Activated T-helper 1 cell treated with anti-CD3 and anti-CD28 coated beads, Interleukin-12 subunit alpha, Interleukin-12 subunit beta, Interleukin-2, Interleukin-4 antibody, amounts not matched to agents 30 ng/mL and 10 ng/mL and 1 ng/mL, durations not matched to agents 14 hours and 24 hours and 36 hours (primary cell): Measurements from ENCODE around the gene NPHP4. TPM values are rescaled to one million over a fixed set of nuclear protein-coding genes. Genes with fewer than 3 reads are reported as not detected.

ENCODE experiments used
- DNase-seq: peaks from one replicate; pipeline ENCODE4 v3.0.0; 2021; ENCODE audit warnings: low spot score
- H3K27ac Mint-ChIP-seq: one replicate; pipeline ENCODE4 v1.8.0; 2021; ENCODE audit warnings: mild to moderate bottlenecking, mixed read lengths
- H3K27me3 Mint-ChIP-seq: one replicate; pipeline ENCODE4 v1.8.0; 2022; ENCODE audit warnings: mild to moderate bottlenecking, moderate library complexity, mixed read lengths; ENCODE audit not compliant: insufficient read depth
- H3K36me3 Mint-ChIP-seq: one replicate; pipeline ENCODE4 v1.8.0; 2021; ENCODE audit warnings: low read depth, mixed read lengths
- H3K4me1 Mint-ChIP-seq: one replicate; pipeline ENCODE4 v1.8.0; 2021; ENCODE audit warnings: low read depth, mixed read lengths
- H3K4me3 Mint-ChIP-seq: one replicate; pipeline ENCODE4 v1.8.0; 2021; ENCODE audit warnings: mild to moderate bottlenecking, moderate library complexity, mixed read lengths
- H3K9me3 Mint-ChIP-seq: one replicate; pipeline ENCODE4 v1.8.0; 2021; ENCODE audit warnings: mixed read lengths
- intact Hi-C: fragments of 100-400 bp; cut with micrococcal nuclease; formaldehyde crosslinking; loops from one replicate; pipeline ENCODE4 v1.15.1; 2024
- total RNA-seq: library from RNA; stranded (reverse); gene quantifications from 2 replicates; pipeline ENCODE4 v1.2.3, GENCODE V29; 2022

Gene NPHP4
- total RNA-seq, 1 donor from 2014 or later, result 18.3 TPM

DNA sequence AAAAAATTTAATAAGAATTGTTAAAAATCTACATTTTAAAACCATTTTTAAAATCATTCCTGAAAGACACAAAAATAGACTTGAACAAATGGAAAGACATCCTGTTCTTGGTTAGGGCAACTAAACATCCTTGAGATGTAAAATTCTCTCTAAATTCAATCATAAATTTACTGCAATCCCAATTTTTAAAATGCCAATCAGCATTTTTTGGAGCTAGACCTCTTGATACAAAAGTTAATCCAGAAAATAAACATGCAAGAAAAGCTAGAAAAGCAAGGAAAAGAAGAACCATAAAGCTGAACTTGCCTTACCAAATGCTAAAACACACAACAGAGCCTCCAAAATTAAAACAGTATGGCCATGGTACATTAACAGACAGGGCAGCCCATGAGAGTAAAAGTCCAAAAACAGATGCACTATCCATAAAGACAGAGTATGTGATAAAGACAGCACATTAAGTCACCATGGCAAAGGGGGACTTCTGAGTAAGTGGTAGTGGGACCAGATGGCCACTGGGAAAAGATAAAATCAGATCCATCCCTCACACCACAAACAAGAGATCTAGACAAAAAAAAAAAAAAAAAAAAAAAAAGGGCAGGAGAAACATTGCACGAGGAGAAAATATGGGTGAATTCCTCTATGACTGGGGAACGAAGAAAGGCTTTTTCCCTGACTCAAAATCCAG is 51.4 kb downstream of the NPHP4 start:
- Mint-ChIP-seq H3K9me3 (no peaks in the 10 kb centered on the region), H3K27me3 (no peaks in the 10 kb centered on the region), H3K36me3 (peaks cover 1% of the 10 kb centered on the region), H3K4me3 (no peak overlapping the region), H3K27ac (no peak overlapping the region), H3K4me1 (no peaks in the 10 kb centered on the region)
- intact Hi-C loops, result no loop called here
- DNase-seq, result no peak

DNA sequence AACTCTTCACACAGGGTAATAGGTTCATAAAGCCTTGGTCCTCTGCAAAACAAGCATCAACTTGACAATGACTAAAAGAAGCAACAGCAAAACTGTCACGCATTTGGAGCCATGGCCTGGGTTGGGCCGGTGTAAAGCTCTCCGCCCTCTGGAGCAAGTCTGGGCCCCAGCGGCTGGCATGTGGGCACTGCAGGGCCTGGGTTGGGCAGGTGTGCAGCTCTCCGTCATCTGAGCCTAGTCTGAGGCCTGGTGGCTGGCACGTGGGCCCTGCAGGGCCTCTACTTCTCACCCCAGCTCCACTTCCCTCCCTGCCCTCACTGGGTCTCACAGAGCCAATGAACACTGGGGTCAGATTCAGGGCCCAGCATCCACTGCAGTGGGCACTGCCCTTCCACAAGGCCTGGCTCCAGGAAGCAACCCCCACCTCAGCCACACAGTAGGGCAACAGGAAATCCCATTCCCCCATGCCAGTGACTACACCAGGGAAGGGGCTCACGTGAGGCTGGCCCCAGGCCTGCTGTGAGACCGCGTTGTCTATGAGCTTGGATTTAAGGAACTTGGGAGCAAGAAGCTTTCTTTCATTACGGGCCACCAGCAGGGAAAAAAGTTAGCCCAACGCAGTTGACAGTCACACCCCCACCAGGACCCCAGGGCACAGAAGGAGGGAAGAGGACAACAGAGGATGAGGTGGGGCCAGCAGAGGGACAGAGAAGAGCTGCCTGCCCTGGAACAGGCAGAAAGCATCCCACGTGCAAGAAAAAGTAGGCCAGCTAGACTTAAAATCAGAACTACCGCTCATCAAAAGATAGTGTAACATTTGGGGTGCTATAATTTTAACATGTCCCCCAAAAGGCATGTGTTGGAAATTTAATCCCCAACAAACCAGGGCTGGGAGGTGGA is 52.7 kb downstream of the NPHP4 start:
- Mint-ChIP-seq H3K27me3 (no peaks in the 10 kb centered on the region), H3K9me3 (no peaks in the 10 kb centered on the region), H3K27ac (no peak overlapping the region), H3K4me3 (no peak overlapping the region), H3K4me1 (no peaks in the 10 kb centered on the region), H3K36me3 (peaks cover 1% of the 10 kb centered on the region)
- intact Hi-C loops, result no loop called here
- no peak for DNase-seq

DNA sequence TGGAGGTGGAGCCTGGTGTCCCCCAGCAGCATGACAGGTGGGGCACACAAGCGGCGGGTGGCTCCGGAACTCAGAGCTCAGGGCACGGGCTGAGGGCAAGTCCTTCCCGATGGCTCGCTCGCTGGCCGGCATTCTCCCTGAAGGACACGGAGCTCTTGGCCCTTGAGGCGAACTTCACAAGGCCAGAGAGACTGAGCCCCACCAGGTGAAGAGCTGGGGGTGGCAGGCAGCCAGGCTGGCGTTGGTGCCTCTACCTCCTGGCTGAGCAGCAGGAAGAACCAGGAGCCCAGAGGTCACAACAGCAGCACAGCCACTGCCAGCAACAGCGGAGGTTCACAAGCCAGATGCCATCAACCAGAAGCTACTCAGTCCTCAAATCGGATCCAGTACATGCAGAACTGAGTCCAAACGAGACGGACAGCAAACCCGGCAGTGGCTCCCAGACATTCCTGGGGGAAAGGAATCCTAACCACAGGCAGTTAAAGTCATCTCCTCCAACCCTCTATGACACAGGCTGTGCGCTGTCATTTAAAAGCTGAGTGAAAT is 54.1 kb downstream of the NPHP4 start:
- H3K4me1 Mint-ChIP-seq, result no peaks in the 10 kb centered on the region
- H3K36me3 Mint-ChIP-seq, result peaks cover 1% of the 10 kb centered on the region
- no peak for DNase-seq
- no peak overlapping the region for H3K4me3 Mint-ChIP-seq
- H3K27me3 Mint-ChIP-seq, result no peaks in the 10 kb centered on the region
- no peak overlapping the region for H3K27ac Mint-ChIP-seq
- intact Hi-C loops, result no loop called here
- H3K9me3 Mint-ChIP-seq, result no peaks in the 10 kb centered on the region

DNA sequence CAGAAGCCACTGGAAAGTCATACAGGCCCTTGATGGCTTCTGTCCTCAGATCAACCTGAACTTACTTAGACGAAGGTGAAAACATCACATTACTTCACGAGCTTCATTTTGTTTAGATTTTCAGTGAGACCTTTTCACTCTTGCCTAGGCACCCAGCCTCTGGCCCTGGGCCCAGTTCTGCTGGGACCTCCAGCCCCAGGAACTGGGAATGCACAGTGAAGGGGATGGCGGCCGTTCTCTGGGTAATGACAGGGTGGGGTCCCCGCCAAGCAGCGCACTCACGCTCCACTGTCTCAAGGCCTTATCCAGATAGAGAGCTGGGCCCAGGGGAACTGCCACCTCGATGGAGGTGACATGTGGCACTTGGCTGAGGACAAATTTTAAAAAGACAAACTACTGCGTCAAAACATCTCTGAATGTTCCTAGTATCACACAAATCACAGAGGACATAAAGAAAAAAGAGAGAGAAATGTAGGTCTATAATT is 54.8 kb downstream of the NPHP4 start:
- H3K4me3 Mint-ChIP-seq, result no peak overlapping the region
- H3K9me3 Mint-ChIP-seq, result no peaks in the 10 kb centered on the region
- intact Hi-C loops, result no loop called here
- no peak overlapping the region for H3K27ac Mint-ChIP-seq
- peaks cover 1% of the 10 kb centered on the region for H3K36me3 Mint-ChIP-seq
- no peaks in the 10 kb centered on the region for H3K4me1 Mint-ChIP-seq
- H3K27me3 Mint-ChIP-seq, result no peaks in the 10 kb centered on the region
- no peak for DNase-seq

DNA sequence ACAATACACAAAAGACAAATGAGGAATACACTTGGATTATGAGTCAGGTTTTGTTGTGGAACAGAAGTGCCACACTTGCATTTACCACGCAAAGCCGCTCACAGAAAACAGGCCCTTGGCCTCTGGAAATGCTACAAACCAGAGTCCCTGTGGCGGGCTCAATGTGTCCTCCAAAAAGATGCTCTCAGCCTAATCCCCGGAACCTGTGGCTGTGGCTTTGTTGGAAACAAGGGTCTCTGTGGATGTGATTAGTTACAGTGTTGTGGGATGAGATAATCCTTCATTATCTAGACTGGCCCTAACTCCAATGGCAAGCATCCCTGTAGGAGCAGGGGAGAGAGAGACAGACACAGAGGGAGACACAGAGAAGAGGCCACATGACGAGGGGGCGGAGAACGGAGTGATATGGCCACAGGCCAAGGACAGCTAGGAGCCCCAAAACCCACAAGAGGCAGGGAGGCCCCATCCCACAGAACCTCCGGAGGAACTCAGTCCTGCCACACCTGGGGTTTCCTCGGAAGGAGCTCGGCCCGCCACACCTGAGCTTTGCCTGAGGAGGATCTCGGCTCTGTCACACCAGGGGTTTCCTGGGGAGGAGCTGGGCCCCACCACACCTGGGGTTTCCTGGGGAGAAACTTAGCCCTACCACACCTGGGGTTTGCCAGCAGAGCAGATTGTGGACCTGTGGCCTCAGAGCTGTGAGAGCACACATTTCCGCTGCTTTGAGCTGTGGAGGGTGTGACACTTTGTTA is 55.4 kb downstream of the NPHP4 start:
- Mint-ChIP-seq H3K9me3 (no peaks in the 10 kb centered on the region), H3K4me1 (no peaks in the 10 kb centered on the region), H3K27me3 (no peaks in the 10 kb centered on the region), H3K4me3 (no peak overlapping the region), H3K36me3 (peaks cover 1% of the 10 kb centered on the region), H3K27ac (no peak overlapping the region)
- intact Hi-C loops, result no loop called here
- DNase-seq, result no peak

DNA sequence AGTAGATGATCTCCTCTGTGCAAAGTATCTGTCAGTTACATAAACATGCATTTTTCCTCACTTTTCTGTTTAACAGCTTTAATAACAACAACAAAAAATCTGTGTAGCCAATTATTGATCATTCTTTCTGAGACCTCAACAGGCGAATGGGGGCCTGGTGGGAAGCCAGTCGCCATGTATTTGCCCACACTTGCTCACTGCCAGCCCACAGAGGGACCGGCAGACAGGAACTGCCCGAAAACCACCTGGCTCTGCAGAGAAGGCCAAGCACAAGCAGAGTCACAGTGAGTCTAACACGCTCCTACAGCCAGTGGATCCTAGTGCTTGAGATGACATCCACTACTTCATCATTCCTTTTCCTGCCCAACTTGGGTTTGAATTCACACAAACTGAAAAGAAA is 56.1 kb downstream of the NPHP4 start:
- Mint-ChIP-seq H3K36me3 (peaks cover 1% of the 10 kb centered on the region), H3K9me3 (no peaks in the 10 kb centered on the region), H3K4me3 (no peak overlapping the region), H3K4me1 (no peaks in the 10 kb centered on the region), H3K27me3 (no peaks in the 10 kb centered on the region), H3K27ac (no peak overlapping the region)
- intact Hi-C loops, result no loop called here
- DNase-seq, result no peak

DNA sequence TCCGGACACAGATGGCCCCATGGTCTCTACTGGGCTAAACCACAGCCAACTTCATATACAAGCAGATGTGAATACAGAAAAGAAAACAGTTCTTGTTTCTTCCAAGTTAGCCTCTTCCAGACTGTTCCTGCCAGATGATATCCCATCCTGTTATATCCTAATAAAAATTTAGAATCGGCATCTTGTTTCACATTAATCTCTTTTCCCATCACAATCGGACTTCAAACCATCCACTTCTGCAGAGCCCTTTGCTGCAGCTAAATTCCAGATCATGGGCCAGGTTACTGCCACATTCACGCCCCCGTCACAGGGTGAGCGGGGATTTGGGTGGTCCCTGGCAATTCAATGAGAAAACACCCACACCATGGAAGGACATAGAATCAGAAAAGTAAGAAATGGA is 57.2 kb downstream of the NPHP4 start:
- Mint-ChIP-seq H3K9me3 (no peaks in the 10 kb centered on the region), H3K27me3 (no peaks in the 10 kb centered on the region)

DNA sequence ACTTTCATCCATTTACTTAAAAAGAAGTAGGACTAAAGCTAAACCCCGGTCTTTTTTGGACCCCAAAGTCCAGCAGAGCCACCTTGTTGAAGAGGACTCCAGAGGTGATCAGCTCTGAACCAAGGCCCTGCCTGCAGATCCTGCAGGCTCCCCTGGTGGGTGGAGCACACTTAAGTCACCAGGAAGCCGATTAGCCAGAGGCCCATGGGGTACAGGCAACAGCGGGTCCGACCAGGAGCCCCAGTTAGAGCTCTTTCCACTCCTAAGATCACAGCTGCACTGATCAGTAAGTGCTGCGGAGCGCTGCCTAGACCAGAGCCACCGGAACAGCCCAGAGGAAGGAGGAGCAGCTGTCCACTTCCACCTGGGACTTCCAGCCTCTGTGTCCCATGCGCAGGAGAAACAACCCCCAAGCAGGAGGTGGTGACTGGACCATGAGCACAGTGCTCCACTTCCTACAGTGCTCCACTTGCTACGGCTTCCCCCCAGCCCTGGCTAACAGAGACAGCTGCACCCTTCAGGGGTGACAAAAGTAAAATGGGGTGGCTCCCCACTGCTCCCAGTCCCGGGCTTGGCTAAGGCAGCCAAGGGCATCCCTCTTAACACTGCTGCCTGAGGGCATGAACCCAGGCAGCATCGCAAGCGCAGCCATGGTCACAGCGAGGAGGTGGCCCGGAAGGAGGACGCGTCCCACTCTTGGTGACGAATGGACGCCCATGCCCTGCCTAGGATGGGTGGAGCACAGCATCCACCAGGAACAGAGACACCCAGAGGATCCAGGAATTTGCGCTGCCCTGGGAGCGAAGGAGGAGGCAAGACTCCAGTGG is 58.0 kb downstream of the NPHP4 start:
- no peaks in the 10 kb centered on the region for H3K9me3 Mint-ChIP-seq
- DNase-seq, result no peak
- H3K27ac Mint-ChIP-seq, result no peak overlapping the region
- H3K4me1 Mint-ChIP-seq, result peaks cover under 1% of the 10 kb centered on the region
- intact Hi-C loops, result no loop called here
- no peak overlapping the region for H3K4me3 Mint-ChIP-seq
- H3K36me3 Mint-ChIP-seq, result peaks cover 1% of the 10 kb centered on the region
- no peaks in the 10 kb centered on the region for H3K27me3 Mint-ChIP-seq

More for the DNA sequence above, 57.2 kb downstream of the NPHP4 start:
- H3K4me1 Mint-ChIP-seq, result no peaks in the 10 kb centered on the region
- no peak overlapping the region for H3K4me3 Mint-ChIP-seq
- intact Hi-C loops, result no loop called here
- peaks cover 1% of the 10 kb centered on the region for H3K36me3 Mint-ChIP-seq
- no peak overlapping the region for H3K27ac Mint-ChIP-seq
- no peak for DNase-seq

DNA sequence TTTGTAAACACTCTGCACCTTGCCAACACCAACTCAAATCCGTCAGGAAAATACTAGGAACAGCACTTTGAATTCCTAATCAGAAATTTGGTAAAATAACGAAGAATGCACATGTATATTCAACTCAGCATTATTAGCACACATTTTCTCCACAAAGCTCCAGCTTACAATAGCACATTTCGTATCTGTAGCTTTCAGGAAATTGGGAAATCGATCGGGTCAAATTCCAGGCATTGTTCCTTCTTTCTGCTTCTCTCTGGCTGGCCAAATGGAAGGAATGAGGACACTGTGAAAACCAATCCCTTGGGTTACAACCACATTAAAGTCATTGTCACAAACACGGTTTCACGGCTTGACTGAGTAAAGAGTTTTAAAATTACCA is 58.6 kb downstream of the NPHP4 start:
- intact Hi-C loops, result no loop called here
- no peak overlapping the region for H3K4me3 Mint-ChIP-seq
- H3K27ac Mint-ChIP-seq, result no peak overlapping the region
- no peaks in the 10 kb centered on the region for H3K9me3 Mint-ChIP-seq
- H3K4me1 Mint-ChIP-seq, result peaks cover 7% of the 10 kb centered on the region
- peaks cover 1% of the 10 kb centered on the region for H3K36me3 Mint-ChIP-seq
- DNase-seq, result no peak
- no peaks in the 10 kb centered on the region for H3K27me3 Mint-ChIP-seq

DNA sequence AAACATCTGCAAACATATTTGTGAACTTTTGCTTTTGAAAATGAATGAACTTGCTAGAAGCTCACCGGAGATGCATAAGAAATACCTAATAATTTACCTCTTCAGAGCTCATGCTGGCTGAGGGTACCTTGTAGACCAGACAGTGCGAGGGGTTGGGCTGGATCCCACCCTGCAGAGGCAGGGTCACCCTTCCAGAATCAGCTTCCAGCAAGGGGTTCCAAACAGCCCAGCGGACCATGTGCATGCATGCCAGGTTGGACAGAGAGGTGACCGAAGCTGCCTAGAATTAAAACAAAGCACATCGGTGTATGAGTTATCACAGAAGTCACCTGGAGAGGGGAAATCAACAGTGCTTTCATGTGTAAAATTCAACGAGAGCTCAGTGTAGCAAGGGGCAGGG is 59.2 kb downstream of the NPHP4 start:
- H3K4me3 Mint-ChIP-seq, result no peak overlapping the region
- H3K4me1 Mint-ChIP-seq, result peaks cover 9% of the 10 kb centered on the region
- intact Hi-C loops, result no loop called here
- no peaks in the 10 kb centered on the region for H3K27me3 Mint-ChIP-seq
- no peak for DNase-seq
- H3K9me3 Mint-ChIP-seq, result no peaks in the 10 kb centered on the region
- no peak overlapping the region for H3K27ac Mint-ChIP-seq
- H3K36me3 Mint-ChIP-seq, result peaks cover 2% of the 10 kb centered on the region

DNA sequence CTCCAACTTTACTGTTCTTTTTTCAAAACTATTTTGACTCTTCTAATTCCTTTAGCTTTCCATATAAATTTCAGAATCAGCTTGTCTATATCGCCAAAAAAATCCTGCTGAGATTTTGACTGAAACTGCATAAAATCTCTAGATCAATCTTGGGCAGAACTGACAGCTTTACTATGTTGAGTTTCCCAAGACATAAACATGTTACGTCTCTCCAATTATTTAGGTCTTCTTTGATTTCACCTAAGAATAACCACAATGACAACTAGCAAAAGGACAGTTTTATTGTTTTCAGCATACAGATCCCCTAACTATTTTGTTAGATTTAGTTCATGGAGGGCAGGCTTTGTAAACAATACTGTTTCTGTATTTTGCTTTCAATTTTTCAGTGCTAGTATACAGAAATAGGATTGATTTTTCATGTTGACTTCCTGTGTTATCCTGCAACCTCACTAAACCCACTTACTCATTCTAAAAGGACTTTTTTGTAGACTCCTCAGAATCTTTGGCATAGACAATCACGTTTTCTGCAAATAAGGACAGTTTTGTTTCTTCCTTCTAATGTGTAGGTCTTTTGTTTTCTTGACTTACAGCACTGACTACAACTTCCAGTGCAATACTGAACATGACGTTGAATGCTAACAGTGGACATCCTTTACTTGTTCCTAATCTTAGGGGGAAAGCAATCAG is 63.4 kb downstream of the NPHP4 start:
- Mint-ChIP-seq H3K27ac (no peak overlapping the region), H3K4me1 (peaks cover 9% of the 10 kb centered on the region), H3K36me3 (peaks cover 4% of the 10 kb centered on the region), H3K4me3 (no peak overlapping the region), H3K27me3 (no peaks in the 10 kb centered on the region), H3K9me3 (no peaks in the 10 kb centered on the region)
- DNase-seq, result no peak
- intact Hi-C loops, result no loop called here
